ENCODE results near the gene EXOSC7. TPM values are rescaled to one million over a fixed set of nuclear protein-coding genes. Genes with fewer than 3 reads are reported as not detected.

Gene EXOSC7
- total and polyA plus RNA-seq, 2 of the 4 experiments (the other 2 are of a cell fraction): 61.6 to 62.2 TPM

- no peak overlapping the region for H3K4me3 ChIP-seq (ENCODE audit: insufficient read depth, low read depth, low read length)
- WGBS, 2 experiments (ENCODE audit: extremely low coverage in 2 of 2, insufficient read length in 1 of 2): 94% methylated on average over 5 of the region's 8 CpGs; no CpG with 5 or more reads in 1 of the 2 experiments
- no peak overlapping the region for H2BK5ac ChIP-seq (ENCODE audit: low read depth, low read length, poor library complexity, severe bottlenecking)
- peaks cover 25% of the 10 kb centered on the region for H3K9me1 ChIP-seq (ENCODE audit: insufficient read depth, low read length)
- DNase-seq (no peak), ATAC-seq (ENCODE audit: low read depth) (no peak)
- no peak overlapping the region for H2BK120ac ChIP-seq (ENCODE audit: low read depth, low read length)
- dilution Hi-C loops (cut with HindIII; ENCODE audit: low sequenced_read_pairs, unreplicated experiment): no loop called here
- no peak overlapping the region for H2BK15ac ChIP-seq (ENCODE audit: low read depth, low read length)
- no peak overlapping the region for H3K18ac ChIP-seq (ENCODE audit: low read depth, low read length)
- no peaks in the 10 kb centered on the region; the same call in none of the 2 replicates for H4K20me1 ChIP-seq (ENCODE audit: insufficient read depth, low read length)
- no peak overlapping the region for H2AK9ac ChIP-seq (replicated peaks; ENCODE audit: low read depth, low read length, poor library complexity)
- H3K4me1 ChIP-seq (ENCODE audit: control insufficient read depth, insufficient read depth, low read length): peaks cover 24% of the 10 kb centered on the region
- H3K4ac ChIP-seq (ENCODE audit: low read depth, low read length): no peak overlapping the region
- no peak overlapping the region for H4K5ac ChIP-seq (ENCODE audit: low read depth, low read length)
- no peak overlapping the region for H3K56ac ChIP-seq (ENCODE audit: extremely low read depth, insufficient read depth, low read length)
- no peak overlapping the region for H3K9ac ChIP-seq (ENCODE audit: low read depth, low read length)
- peak overlapping the region; percentile 11; the same call in 1 of the 2 replicates for H2AK5ac ChIP-seq (ENCODE audit: low read depth, low read length)
- peaks cover 20% of the 10 kb centered on the region for H3K36me3 ChIP-seq (ENCODE audit: control insufficient read depth, insufficient read depth, low read length)
- H3K4me2 ChIP-seq (ENCODE audit: low read depth, low read length): no peak overlapping the region
- no peak overlapping the region for H3K23ac ChIP-seq (ENCODE audit: low read depth, low read length)
- no peak overlapping the region for H2BK20ac ChIP-seq (ENCODE audit: low read depth, low read length)
- no TSS peak for BruUV-seq (replicated peaks)
- no peak overlapping the region for H4K91ac ChIP-seq (ENCODE audit: insufficient read depth, low read depth, low read length)
- no peak overlapping the region for H2AFZ ChIP-seq (replicated peaks; ENCODE audit: low read length, poor library complexity)
- H3K27me3 ChIP-seq (ENCODE audit: control insufficient read depth, insufficient read depth, low read length): no peaks in the 10 kb centered on the region
- H4K8ac ChIP-seq (ENCODE audit: low read depth in 2 of 2, low read length in 2 of 2): no peak overlapping the region
- intact Hi-C loops (cut with micrococcal nuclease): no loop called here
- no peak overlapping the region for H3K27ac ChIP-seq (ENCODE audit: insufficient read depth, low read length)
- TF ChIP-seq ELK1 (IDR thresholded peaks at IDR 0.05; ENCODE audit: borderline replicate concordance, low read depth, low read length): no peak
- no peak for TF ChIP-seq NFE2L2 (IDR thresholded peaks at IDR 0.05; ENCODE audit: low read depth, low read length)
- no peak for TF ChIP-seq MAFK (IDR thresholded peaks at IDR 0.05; ENCODE audit: low read depth, low read length)
- no peaks in the 10 kb centered on the region for H3K9me3 ChIP-seq (ENCODE audit: control insufficient read depth, insufficient read depth, low read length)
- no peak overlapping the region for H3K14ac ChIP-seq (replicated peaks; ENCODE audit: low read depth, low read length)
- ChIA-PET CTCF (no interaction called here), POLR2A (ENCODE audit: unreplicated experiment) (no interaction called here)
- in situ Hi-C loops (cut with MboI; ENCODE audit: low sequenced_read_pairs): no loop called here
- peaks cover 12 to 30% of the 10 kb centered on the region in 2 experiments; a peak in 3 of 4 replicates for H3K79me1 ChIP-seq (ENCODE audit: low read depth in 1 of 2, low read length in 2 of 2)
These were observed 31.0 kb downstream of the EXOSC7 start for GRCh38 chr3:45007091-45007490.

All from IMR-90 (cell line).